Thyroid gland (tissue), 4 donors: ENCODE results near the gene SYT12.

ENCODE experiments used
- CTCF ChIP-seq, 6 experiments: fragments of 200-600 bp in 3 of 6; fragments of 450-650 bp in 3 of 6; sonication (generic) in 3 of 6; IDR thresholded peaks; one replicate each; pipeline ENCODE4 v1.5.1; 2016 to 2019; ENCODE audit warnings: antibody characterized with exemption in 6 of 6, mild to moderate bottlenecking in 2 of 6, inconsistent platforms in 1 of 6, moderate library complexity in 1 of 6
- POLR2A ChIP-seq, 2 donors: fragments of 450-650 bp; IDR thresholded peaks; one replicate each; pipeline ENCODE4 v1.6.1; 2017; ENCODE audit warnings: antibody characterized with exemption in 2 of 2, mild to moderate bottlenecking in 2 of 2, moderate library complexity in 1 of 2

DNA sequence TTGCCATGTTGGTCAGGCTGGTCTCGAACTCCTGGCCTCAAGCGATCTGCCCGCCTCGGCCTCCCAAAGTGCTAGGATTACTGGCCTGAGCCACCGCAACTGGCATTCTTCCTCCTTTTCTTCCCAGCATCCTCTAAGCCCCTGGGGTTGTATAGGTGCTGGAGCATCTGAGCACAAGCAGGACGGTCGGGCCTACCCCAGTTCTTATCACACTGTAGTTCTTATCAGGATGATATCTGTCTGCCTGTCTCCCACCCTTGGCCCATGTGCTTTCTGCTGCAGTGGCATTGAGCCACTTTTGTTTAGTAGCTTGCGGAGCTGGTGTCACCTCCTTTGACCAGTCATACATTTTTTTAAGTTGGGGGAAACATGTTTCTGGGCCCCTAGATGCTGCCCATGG is 35.6 kb downstream of the SYT12 start:
- no peak for TF ChIP-seq CTCF (IDR thresholded peaks at IDR 0.05)
- no peak for TF ChIP-seq POLR2A (IDR thresholded peaks at IDR 0.05)
